ENCODE results near the gene ZNF573. TPM values are rescaled to one million over a fixed set of nuclear protein-coding genes. Genes with fewer than 3 reads are reported as not detected.
"Not testable (repeated sequence)": the region's sequence is repeated elsewhere in the genome, so short reads cannot be mapped to it uniquely, and the experiment has no call there.

ZNF573 gene
- total RNA-seq: 2.8 TPM

GRCh38 chr19:37779127-37780005, at the start of gene ZNF573:
Gene ZNF573 (minus strand): TSS chr19:37779586. CDS start chr19:37773729, 5,857 bp downstream.
- peak; percentile 95 for ATAC-seq

GRCh38 chr19:37817180-37817981, 38.0 kb upstream of the ZNF573 start:
- ATAC-seq: peak; percentile 38

GRCh38 chr19:37815611-37816010, 36.2 kb upstream of the ZNF573 start:
- ATAC-seq: not testable (repeated sequence)

- no peak for ATAC-seq
These were observed 34.0 kb upstream of the ZNF573 start for GRCh38 chr19:37813340-37813739.

GRCh38 chr19:37809366-37809765, 30.0 kb upstream of the ZNF573 start:
- no peak for ATAC-seq

- no peak for ATAC-seq
These were observed 24.0 kb upstream of the ZNF573 start for GRCh38 chr19:37803249-37803840.

GRCh38 chr19:37790244-37790925, 11.0 kb upstream of the ZNF573 start:
- ATAC-seq: no peak

GRCh38 chr19:37778613-37779126, 716 bp downstream of the ZNF573 start:
- peak; percentile 55 for ATAC-seq

- no peak for ATAC-seq
These were observed 8.4 kb downstream of the ZNF573 start for GRCh38 chr19:37770985-37771384.

GRCh38 chr19:37763488-37763887, 15.9 kb downstream of the ZNF573 start:
- peak; percentile 61 for ATAC-seq

GRCh38 chr19:37757683-37758082, 21.7 kb downstream of the ZNF573 start:
- not testable (repeated sequence) for ATAC-seq

- ATAC-seq: no peak
These were observed 41.0 kb downstream of the ZNF573 start for GRCh38 chr19:37738371-37738770.

- ATAC-seq: no peak
These were observed 54.2 kb downstream of the ZNF573 start for GRCh38 chr19:37725181-37725580.

GRCh38 chr19:37719927-37720265, 59.5 kb downstream of the ZNF573 start:
- ATAC-seq: no peak

GRCh38 chr19:37719111-37719926, 60.1 kb downstream of the ZNF573 start, which contains the start of gene ZNF607:
Gene ZNF607 (minus strand): TSS chr19:37719761. CDS start chr19:37711618, 8,143 bp downstream.
- ATAC-seq: peak; percentile 100

GRCh38 chr19:37718304-37718703, 61.1 kb downstream of the ZNF573 start:
- no peak for ATAC-seq

GRCh38 chr19:37716140-37716539, 63.2 kb downstream of the ZNF573 start:
- ATAC-seq: no peak

- no peak for ATAC-seq
These were observed 73.3 kb downstream of the ZNF573 start for GRCh38 chr19:37706052-37706605.

- no peak for ATAC-seq
These were observed 80.3 kb downstream of the ZNF573 start for GRCh38 chr19:37699057-37699456.

- no peak for ATAC-seq
These were observed 81.2 kb downstream of the ZNF573 start for GRCh38 chr19:37698216-37698615.

Measured in esophagus mucosa (tissue), 1 donor.